Ascending aorta (tissue), 2 donors: ENCODE results near the gene LANCL3. TPM values are rescaled to one million over a fixed set of nuclear protein-coding genes. Genes with fewer than 3 reads are reported as not detected.
"Not testable (repeated sequence)": the region's sequence is repeated elsewhere in the genome, so short reads cannot be mapped to it uniquely, and the experiment has no call there.

Experiments
- DNase-seq, 2 donors: peaks; one replicate each; pipeline ENCODE4 v3.0.0-alpha.2; 2019; ENCODE audit warnings: low spot score in 2 of 2
- H3K27ac ChIP-seq, 2 donors: fragments of 200-600 bp; sonication (generic); one replicate each; pipeline ENCODE4 v1.5.1; 2016 to 2017; ENCODE audit warnings: mild to moderate bottlenecking in 1 of 2
- H3K27me3 ChIP-seq: fragments of 200-600 bp; sonication (generic); one replicate; pipeline ENCODE4 v1.5.1; 2017
- H3K36me3 ChIP-seq, 2 donors: fragments of 200-600 bp; sonication (generic); one replicate each; pipeline ENCODE4 v1.5.1; 2016
- H3K4me1 ChIP-seq, 2 donors: fragments of 200-600 bp; sonication (generic); one replicate each; pipeline ENCODE4 v1.5.1; 2016 to 2017; ENCODE audit warnings: mild to moderate bottlenecking in 1 of 2
- H3K4me3 ChIP-seq, 2 donors: fragments of 200-600 bp; sonication (generic); one replicate each; pipeline ENCODE4 v1.5.1; 2016 to 2017; ENCODE audit warnings: mild to moderate bottlenecking in 1 of 2
- H3K9me3 ChIP-seq, 2 donors: fragments of 200-600 bp; sonication (generic); one replicate each; pipeline ENCODE4 v1.5.1; 2016
- CTCF ChIP-seq, 3 experiments: fragments of 200-600 bp in 2 of 3; fragments of 450-650 bp in 1 of 3; sonication (generic) in 2 of 3; IDR thresholded peaks; one replicate each; pipeline ENCODE4 v1.5.1; 2016 to 2019; ENCODE audit warnings: antibody characterized with exemption in 3 of 3, mild to moderate bottlenecking in 1 of 3, moderate library complexity in 1 of 3
- intact Hi-C: fragments of 100-400 bp; cut with DNase I; formaldehyde crosslinking; loops from one replicate; pipeline ENCODE4 v1.15.1; 2023
- total RNA-seq: library from RNA; depleted of rRNA; stranded (reverse); fragments of >200 nt; gene quantifications from one replicate; pipeline ENCODE4 v1.1.0, GENCODE V29; 2016

Gene LANCL3
- 1.7 TPM for total RNA-seq

- Histone ChIP-seq H3K4me3 (peak within 1 kb of the TSS; percentile 47 to 69), H3K27ac (peak within 1 kb of the TSS in 1 of 2 donors; percentile 9)
- H3K9me3 ChIP-seq, H3K36me3 ChIP-seq, H3K27me3 ChIP-seq, H3K4me1 ChIP-seq: not testable (repeated sequence)
- DNase-seq = peak in 1 of 2 donors; percentile 65
- intact Hi-C loops = loop anchor here (5.0 to 10.0 kb wide), 4 partner anchors 49 to 753 kb away; partner anchors contain the start of genes RPGR and XK
Observed at GRCh38 chrX:37571426-37572107, at the start of gene LANCL3. LANCL3 (plus strand) TSS chrX:37571661; CDS start chrX:37571871, 210 bp downstream.

- H3K27me3 ChIP-seq, H3K4me1 ChIP-seq: not testable (repeated sequence)
Observed at GRCh38 chrX:37523673-37524072, 47.8 kb upstream of the LANCL3 start.

GRCh38 chrX:37541991-37542390 lies 29.5 kb upstream of the LANCL3 start:
- Histone ChIP-seq H3K36me3 (no peaks in the 10 kb centered on the region), H3K4me1 (no peaks in the 10 kb centered on the region), H3K27me3 (no peaks in the 10 kb centered on the region), H3K27ac (no peak overlapping the region), H3K9me3 (no peaks in the 10 kb centered on the region), H3K4me3 (no peak overlapping the region)
- intact Hi-C loops = no loop called here
- DNase-seq = no peak
- TF ChIP-seq CTCF (IDR thresholded peaks at IDR 0.05) = no peak

More at GRCh38 chrX:37523673-37524072, 47.8 kb upstream of the LANCL3 start:
- not testable (repeated sequence) for H3K9me3 ChIP-seq, DNase-seq, H3K27ac ChIP-seq, H3K36me3 ChIP-seq, H3K4me3 ChIP-seq
- intact Hi-C loops = loop anchor here (5.0 to 10.0 kb wide), 2 partner anchors 49 to 161 kb away; partner anchors contain the start of genes LANCL3 and XK

DNA sequence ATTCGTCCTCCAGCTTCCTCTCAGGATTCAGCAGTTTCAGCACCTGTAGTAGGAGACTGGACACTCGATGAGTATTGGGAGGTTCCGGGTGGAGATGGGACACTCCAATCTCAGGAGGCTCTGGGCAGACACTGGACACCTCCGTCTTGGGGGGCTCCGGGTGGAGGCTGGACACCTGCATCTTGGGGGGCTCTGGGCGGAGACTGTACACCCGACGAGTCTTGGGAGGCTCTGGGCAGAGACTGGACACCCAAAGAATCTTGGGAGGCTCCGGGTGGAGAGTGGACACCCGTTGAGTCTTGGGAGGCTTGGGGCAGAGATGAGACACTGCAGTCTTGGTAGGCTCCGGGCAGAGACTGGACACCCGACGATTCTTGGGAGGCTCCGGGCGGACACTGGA lies 28.7 kb upstream of the LANCL3 start:
- no peaks in the 10 kb centered on the region for H3K9me3 ChIP-seq
- no peak for TF ChIP-seq CTCF (IDR thresholded peaks at IDR 0.05)
- H3K36me3 ChIP-seq = no peaks in the 10 kb centered on the region
- DNase-seq = no peak
- intact Hi-C loops = no loop called here
- H3K4me1 ChIP-seq = no peaks in the 10 kb centered on the region
- H3K4me3 ChIP-seq = no peak overlapping the region
- no peak overlapping the region for H3K27ac ChIP-seq
- H3K27me3 ChIP-seq = no peaks in the 10 kb centered on the region

DNA sequence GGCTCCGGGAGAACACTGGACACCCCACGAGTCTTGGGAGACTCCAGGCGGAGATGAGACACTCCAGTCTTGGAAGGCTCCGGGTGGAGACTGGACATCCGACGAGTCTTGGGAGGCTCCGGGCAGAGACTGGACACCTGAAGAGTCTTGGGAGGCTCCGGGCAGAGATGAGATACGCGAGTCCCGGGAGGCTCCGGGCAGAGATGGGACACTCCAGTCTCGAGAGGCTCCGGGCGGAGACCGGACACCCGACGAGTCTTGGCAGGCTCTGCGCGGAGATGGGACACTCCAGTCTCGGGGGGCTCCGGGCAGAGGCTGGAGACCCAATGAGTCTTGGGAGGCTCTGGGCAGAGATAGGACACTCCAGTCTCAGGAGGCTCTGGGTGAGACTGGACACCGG lies 28.1 kb upstream of the LANCL3 start:
- no peak for DNase-seq
- no peak overlapping the region for H3K4me3 ChIP-seq
- no peaks in the 10 kb centered on the region for H3K4me1 ChIP-seq
- intact Hi-C loops = no loop called here
- H3K27me3 ChIP-seq = no peaks in the 10 kb centered on the region
- no peaks in the 10 kb centered on the region for H3K36me3 ChIP-seq
- H3K9me3 ChIP-seq = no peaks in the 10 kb centered on the region
- H3K27ac ChIP-seq = no peak overlapping the region
- no peak for TF ChIP-seq CTCF (IDR thresholded peaks at IDR 0.05)

DNA sequence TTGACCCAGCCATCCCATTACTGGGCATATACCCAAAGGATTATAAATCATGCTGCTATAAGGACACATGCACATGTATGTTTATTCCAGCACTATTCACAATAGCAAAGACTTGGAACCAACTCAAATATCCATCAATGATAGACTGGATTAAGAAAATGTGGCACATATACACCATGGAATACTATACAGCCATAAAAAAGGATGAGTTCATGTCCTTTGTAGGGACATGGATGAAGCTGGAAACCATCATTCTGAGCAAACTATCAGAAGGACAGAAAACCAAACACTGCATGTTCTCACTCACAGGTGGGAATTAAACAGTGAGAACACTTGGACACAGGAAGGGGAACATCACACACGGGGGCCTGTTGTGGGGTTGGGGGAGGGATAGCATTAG lies 26.9 kb upstream of the LANCL3 start:
- H3K36me3 ChIP-seq, H3K4me1 ChIP-seq, H3K27ac ChIP-seq, H3K4me3 ChIP-seq, H3K27me3 ChIP-seq, H3K9me3 ChIP-seq, DNase-seq, intact Hi-C loops: not testable (repeated sequence)

- Histone ChIP-seq H3K4me3 (no peak overlapping the region), H3K27me3 (no peaks in the 10 kb centered on the region), H3K9me3 (no peaks in the 10 kb centered on the region), H3K4me1 (no peaks in the 10 kb centered on the region), H3K36me3 (no peaks in the 10 kb centered on the region), H3K27ac (no peak overlapping the region)
- intact Hi-C loops = no loop called here
- no peak for DNase-seq
- TF ChIP-seq CTCF (IDR thresholded peaks at IDR 0.05) = no peak
Observed at GRCh38 chrX:37545066-37545465, 26.4 kb upstream of the LANCL3 start.

DNA sequence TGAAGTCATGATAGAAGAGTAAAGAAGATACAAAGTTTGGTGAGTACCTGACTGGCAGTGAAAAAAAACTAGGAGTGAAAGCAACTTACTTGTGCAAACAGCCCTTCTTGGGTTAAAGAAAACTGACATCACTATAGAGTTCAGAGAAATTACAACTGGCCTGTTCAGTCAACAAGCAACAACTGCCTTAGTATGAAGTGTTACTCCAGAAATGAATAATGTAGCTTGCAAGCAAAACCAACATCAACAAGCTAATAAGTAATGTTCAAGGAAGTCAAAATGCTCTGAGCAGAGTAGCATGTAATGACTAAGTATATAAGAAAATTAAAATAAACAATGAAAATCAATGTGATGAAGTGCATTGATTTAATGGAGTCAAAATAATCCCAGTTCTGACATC lies 21.8 kb upstream of the LANCL3 start:
- H3K27ac ChIP-seq, H3K36me3 ChIP-seq, H3K27me3 ChIP-seq, H3K9me3 ChIP-seq, H3K4me3 ChIP-seq, DNase-seq, H3K4me1 ChIP-seq, intact Hi-C loops: not testable (repeated sequence)
